IMR-90 (cell line): ENCODE results near the gene SOCS6. TPM values are rescaled to one million over a fixed set of nuclear protein-coding genes. Genes with fewer than 3 reads are reported as not detected.
"Not testable (repeated sequence)": the region's sequence is repeated elsewhere in the genome, so short reads cannot be mapped to it uniquely, and the experiment has no call there.

ENCODE experiments used
- ATAC-seq: fragments of 200-7000 bp; cut with Tn5 transposase; 2 replicates; pipeline ENCODE4 v1.9.1; 2020; ENCODE audit warnings: low read depth, mild to moderate bottlenecking, moderate library complexity
- BruUV-seq: library from RNA; stranded (reverse); fragments of 400-500 nt; replicated peaks from 2 replicates; lab custom pipeline; 2021; lab: Mats Ljungman, UMichigan
- CTCF ChIA-PET: fragments of 300-600 bp; formaldehyde crosslinking; extraction: SDS; loops from one replicate; lab custom pipeline; 2021; ENCODE audit warnings: antibody characterized with exemption; lab: Yijun Ruan, JAX
- POLR2A ChIA-PET: fragments of 300-600 bp; sonication (Branson Sonifier 250); formaldehyde crosslinking; loops from one replicate; lab custom pipeline; 2022; ENCODE audit warnings: antibody characterized with exemption; ENCODE audit not compliant: unreplicated experiment; lab: Charles Lee
- DNase-seq: peaks from one replicate; pipeline ENCODE4 v3.0.0; 2013
- H2AFZ ChIP-seq: replicated peaks from 2 replicates; pipeline ENCODE3; 2013; ENCODE audit warnings: low read length, mild to moderate bottlenecking; ENCODE audit not compliant: poor library complexity
- H2AK5ac ChIP-seq: 2 replicates; pipeline ENCODE4 v1.6.1; 2013; ENCODE audit warnings: low read depth, low read length, inconsistent platforms
- H2AK9ac ChIP-seq: replicated peaks from 2 replicates; pipeline ENCODE3; 2013; ENCODE audit warnings: mild to moderate bottlenecking, low read depth, low read length, moderate library complexity; ENCODE audit not compliant: poor library complexity
- H2BK120ac ChIP-seq: 2 replicates; pipeline ENCODE4 v1.6.1; 2013; ENCODE audit warnings: low read depth, low read length, inconsistent platforms
- H2BK15ac ChIP-seq: 3 replicates; pipeline ENCODE4 v1.6.1; 2013; ENCODE audit warnings: low read depth, low read length, inconsistent platforms
- H2BK20ac ChIP-seq: 2 replicates; pipeline ENCODE4 v1.6.1; 2013; ENCODE audit warnings: low read depth, mild to moderate bottlenecking, inconsistent platforms, low read length, moderate library complexity
- H2BK5ac ChIP-seq: 2 replicates; pipeline ENCODE4 v1.6.1; 2013; ENCODE audit warnings: mild to moderate bottlenecking, low read depth, low read length, inconsistent platforms; ENCODE audit not compliant: poor library complexity, severe bottlenecking
- H3K14ac ChIP-seq: replicated peaks from 2 replicates; pipeline ENCODE4 v1.6.1; 2013; ENCODE audit warnings: low read depth, low read length, inconsistent platforms
- H3K18ac ChIP-seq: 2 replicates; pipeline ENCODE4 v1.6.1; 2013; ENCODE audit warnings: low read depth, low read length, control low read depth
- H3K23ac ChIP-seq: 2 replicates; pipeline ENCODE4 v1.6.1; 2013; ENCODE audit warnings: low read depth, low read length, inconsistent platforms
- H3K27ac ChIP-seq: 2 replicates; pipeline ENCODE4 v1.5.1; 2013; ENCODE audit warnings: mild to moderate bottlenecking, control low read depth, low read length; ENCODE audit not compliant: insufficient read depth
- H3K27me3 ChIP-seq: 2 replicates; pipeline ENCODE4 v1.6.1; 2013; ENCODE audit warnings: low read length; ENCODE audit not compliant: control insufficient read depth, insufficient read depth
- H3K36me3 ChIP-seq: 2 replicates; pipeline ENCODE4 v1.6.1; 2013; ENCODE audit warnings: low read length, mixed read lengths; ENCODE audit not compliant: control insufficient read depth, insufficient read depth
- H3K4ac ChIP-seq: 2 replicates; pipeline ENCODE4 v1.6.1; 2013; ENCODE audit warnings: low read depth, low read length, inconsistent platforms
- H3K4me1 ChIP-seq: 2 replicates; pipeline ENCODE4 v1.6.1; 2013; ENCODE audit warnings: low read length, mixed read lengths; ENCODE audit not compliant: control insufficient read depth, insufficient read depth
- H3K4me2 ChIP-seq: 2 replicates; pipeline ENCODE4 v1.6.1; 2013; ENCODE audit warnings: low read depth, mild to moderate bottlenecking, control low read depth, low read length, moderate library complexity
- H3K4me3 ChIP-seq: 2 replicates; pipeline ENCODE4 v1.5.1; 2013; ENCODE audit warnings: low read depth, mild to moderate bottlenecking, control low read depth, low read length, moderate library complexity; ENCODE audit not compliant: insufficient read depth
- H3K56ac ChIP-seq: 2 replicates; pipeline ENCODE4 v1.6.1; 2013; ENCODE audit warnings: low read length, inconsistent platforms; ENCODE audit not compliant: insufficient read depth; ENCODE audit errors: extremely low read depth
- H3K79me1 ChIP-seq, 2 experiments: 2 replicates each; pipeline ENCODE4 v1.6.1; 2013; ENCODE audit warnings: low read length in 2 of 2, inconsistent platforms in 1 of 2, low read depth in 1 of 2
- H3K9ac ChIP-seq: 2 replicates; pipeline ENCODE4 v1.6.1; 2013; ENCODE audit warnings: low read depth, low read length, control low read depth
- H3K9me1 ChIP-seq: 2 replicates; pipeline ENCODE4 v1.6.1; 2013; ENCODE audit warnings: low read length, inconsistent platforms; ENCODE audit not compliant: insufficient read depth
- H3K9me3 ChIP-seq: 2 replicates; pipeline ENCODE4 v1.6.1; 2013; ENCODE audit warnings: low read length; ENCODE audit not compliant: control insufficient read depth, insufficient read depth
- H4K20me1 ChIP-seq: 2 replicates; pipeline ENCODE4 v1.6.1; 2013; ENCODE audit warnings: low read length, inconsistent platforms; ENCODE audit not compliant: insufficient read depth
- H4K5ac ChIP-seq: 2 replicates; pipeline ENCODE4 v1.6.1; 2013; ENCODE audit warnings: mild to moderate bottlenecking, low read depth, low read length, control low read depth
- H4K8ac ChIP-seq, 2 experiments: 2 replicates each; pipeline ENCODE4 v1.6.1; 2013; ENCODE audit warnings: low read depth in 2 of 2, low read length in 2 of 2, control low read depth in 1 of 2, inconsistent platforms in 1 of 2
- H4K91ac ChIP-seq: 2 replicates; pipeline ENCODE4 v1.6.1; 2013; ENCODE audit warnings: low read depth, low read length, inconsistent platforms; ENCODE audit not compliant: insufficient read depth
- BHLHE40 ChIP-seq: fragments of 150-350 bp; IDR thresholded peaks from 2 replicates; pipeline ENCODE4 v1.6.1; 2016; ENCODE audit warnings: mild to moderate bottlenecking, low read depth, low read length
- ELK1 ChIP-seq: fragments of 150-350 bp; IDR thresholded peaks from 2 replicates; pipeline ENCODE4 v1.6.1; 2016; ENCODE audit warnings: low read depth, mild to moderate bottlenecking, low read length, moderate library complexity, borderline replicate concordance
- RAD21 ChIP-seq: IDR thresholded peaks from 2 replicates; pipeline ENCODE4 v1.6.1; 2012; ENCODE audit warnings: low read length, improper control_type of control experiment
- WGBS, 2 experiments: methylation state at CpG; one replicate each; pipeline versions ENCODE4 v1.1.5 to v1.1.7; 2013; ENCODE audit warnings: missing lambda C conversion rate in 2 of 2; ENCODE audit not compliant: insufficient read length in 1 of 2; ENCODE audit errors: extremely low coverage in 2 of 2; 5-methylcytosine and 5-hydroxymethylcytosine counted together
- dilution Hi-C: fragments of 300-500 bp; cut with HindIII; formaldehyde crosslinking; loops from one replicate; pipeline ENCODE4 v1.14.3; 2018; ENCODE audit warnings: low sequenced_read_pairs; ENCODE audit not compliant: unreplicated experiment
- in situ Hi-C: fragments of 300-500 bp; cut with MboI; formaldehyde crosslinking; loops from 3 replicates; pipeline ENCODE4 v1.14.3; 2019; ENCODE audit warnings: low sequenced_read_pairs, inconsistent platforms, mixed read lengths
- intact Hi-C: fragments of 100-400 bp; cut with micrococcal nuclease; formaldehyde crosslinking; loops from 2 replicates; pipeline ENCODE4 v1.10.0; 2022
- polyA plus RNA-seq, 3 experiments: library from polyadenylated mRNA; depleted of rRNA; stranded (reverse); fragments of >200 nt; gene quantifications; 2 replicates each; pipeline ENCODE4 v1.2.3, GENCODE V29; 2012; ENCODE audit warnings: low replicate concordance in 1 of 3
- total RNA-seq: library from RNA; depleted of rRNA; stranded (reverse); fragments of >200 nt; gene quantifications from 2 replicates; pipeline ENCODE4 v1.2.3, GENCODE V29; 2012

The SOCS6 gene
- total and polyA plus RNA-seq, 2 of the 4 experiments (the other 2 are of a cell fraction) = 21.3 to 57.4 TPM

- intact Hi-C loops (no loop called here), dilution Hi-C loops (no loop called here), in situ Hi-C loops (no loop called here)
- Histone ChIP-seq H2BK15ac (peak overlapping the region; percentile 89; the same call in 2 of the 3 replicates), H2AK9ac (peak overlapping the region; percentile 86), H3K27ac (no peak overlapping the region), H3K9me1 (peaks cover 7% of the 10 kb centered on the region), H3K79me1 (no peaks in the 10 kb centered on the region), H2BK20ac (peak overlapping the region; percentile 84), H2AFZ (peak overlapping the region; percentile 82), H4K20me1 (no peaks in the 10 kb centered on the region), H3K9me3 (no peaks in the 10 kb centered on the region), H3K27me3 (no peaks in the 10 kb centered on the region), H3K23ac (peak overlapping the region; percentile 88), H2AK5ac (peak overlapping the region; percentile 85), H3K4ac (peak overlapping the region; percentile 84), H3K4me1 (peaks cover 11% of the 10 kb centered on the region), H4K5ac (peak overlapping the region; percentile 8; the same call in 1 of the 2 replicates), H3K36me3 (no peaks in the 10 kb centered on the region), H3K4me2 (no peak overlapping the region), H2BK120ac (peak overlapping the region; percentile 92), H4K8ac (peak overlapping the region; percentile 10 to 85), H2BK5ac (peak overlapping the region; percentile 19), H3K56ac (peak overlapping the region; percentile 34; the same call in 1 of the 2 replicates), H4K91ac (peak overlapping the region; percentile 86), H3K18ac (peak overlapping the region; percentile 45; the same call in 1 of the 2 replicates), H3K9ac (no peak overlapping the region), H3K4me3 (no peak overlapping the region), H3K14ac (peak overlapping the region; percentile 90)
- BruUV-seq = no TSS peak
- ATAC-seq (peak; percentile 45), DNase-seq (no peak)
- ChIA-PET POLR2A (no interaction called here), CTCF (no interaction called here)
- 55% methylated on average over 5 of the region's 7 CpGs; no CpG with 5 or more reads in 1 of the 2 experiments for WGBS, 2 experiments
- TF ChIP-seq RAD21 = no peak
- TF ChIP-seq BHLHE40 = peak; percentile 61; the same call in 1 of the 2 replicates
- TF ChIP-seq ELK1 = no peak
These were observed 77.8 kb downstream of the SOCS6 start for GRCh38 chr18:70366670-70367069.

DNA sequence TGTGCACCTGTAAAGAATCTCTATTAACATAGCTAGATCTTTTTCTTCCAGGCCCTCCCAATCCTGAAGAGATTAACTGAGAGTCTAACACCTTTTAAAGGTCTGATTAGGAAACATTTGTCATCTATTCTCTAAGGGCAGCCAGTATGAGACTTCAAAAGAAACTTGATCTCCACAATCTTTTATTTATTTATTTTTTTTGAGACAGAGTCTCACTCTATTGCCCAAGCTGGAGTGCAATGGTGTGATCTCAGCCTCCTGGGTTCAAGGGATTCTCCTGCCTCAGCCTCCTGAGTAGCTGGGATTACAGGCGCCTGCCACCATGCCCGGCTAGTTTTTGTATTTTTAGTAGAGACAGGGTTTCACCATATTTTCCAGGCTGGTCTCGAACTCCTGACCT, 78.5 kb downstream of the SOCS6 start:
- intact Hi-C loops, in situ Hi-C loops: not testable (repeated sequence)

More for the DNA sequence above, 78.5 kb downstream of the SOCS6 start:
- H3K36me3 ChIP-seq, H3K9me1 ChIP-seq, H2BK5ac ChIP-seq, H3K18ac ChIP-seq, H2BK120ac ChIP-seq, H2AFZ ChIP-seq, H3K14ac ChIP-seq, H3K23ac ChIP-seq, H4K20me1 ChIP-seq, H3K27me3 ChIP-seq, CTCF ChIA-PET, BruUV-seq, DNase-seq, H3K4me3 ChIP-seq, H2AK9ac ChIP-seq, dilution Hi-C loops, POLR2A ChIA-PET, H2AK5ac ChIP-seq, H2BK20ac ChIP-seq, H4K91ac ChIP-seq, H3K4ac ChIP-seq, H3K4me2 ChIP-seq, H3K9me3 ChIP-seq, H4K5ac ChIP-seq, H3K79me1 ChIP-seq, H2BK15ac ChIP-seq, H3K56ac ChIP-seq, H4K8ac ChIP-seq, H3K9ac ChIP-seq, H3K27ac ChIP-seq, ATAC-seq: not testable (repeated sequence)
- H3K4me1 ChIP-seq = peaks cover 14% of the 10 kb centered on the region
- 100% methylated on average over 1 of the region's 3 CpGs; no CpG with 5 or more reads in 1 of the 2 experiments for WGBS, 2 experiments
